ENCODE measurements around the gene RSL1D1. TPM values are rescaled to one million over a fixed set of nuclear protein-coding genes. Genes with fewer than 3 reads are reported as not detected.

The RSL1D1 gene
- polyA plus RNA-seq (2011; rRNA removed) (211 and 330 TPM in 2 replicates), polyA plus RNA-seq (2017; fragmentation: RNase III; extraction: RNeasy Plus Mini Kit Qiagen cat#74134 plus additional on column Dnase treatment) (205 to 251 TPM (median 209 TPM) in 3 replicates), polyA minus RNA-seq (2011; rRNA and poly(A)+ RNA removed) (38.6 and 69.6 TPM in 2 replicates)
- polyA plus RNA-seq (2012; cell fraction: cytosol; rRNA removed) = 48.6 and 52.6 TPM in 2 replicates
- polyA plus RNA-seq (2012; cell fraction: nucleus; rRNA removed) = 9.0 and 10.9 TPM in 2 replicates

- peak within 1 kb of the TSS; percentile 77 for H3K4me3 ChIP-seq
- H3K4me1 ChIP-seq = peaks cover 26% of the 10 kb centered on the region
- ATAC-seq (peak; percentile 95 to 97), DNase-seq (ENCODE audit: low read depth in 1 of 2, low spot score in 1 of 2) (peak; percentile 95 to 97), FAIRE-seq (no peak)
- H3K27ac ChIP-seq = peak within 1 kb of the TSS; percentile 92 to 94
- CTCF ChIA-PET = interaction anchor here (1.2 to 1.3 kb wide), 3 partner anchors 11 to 141 kb away, joined by 3 read pairs; partner anchors contain the start of gene GSPT1
- WGBS (ENCODE audit: missing lambda C conversion rate) = 2% methylated on average over 35 of the region's 57 CpGs
- POLR2A ChIA-PET = interaction anchor here (0.6 to 1.6 kb wide), 4 partner anchors 11 to 64 kb away, joined by 3 to 4 read pairs (median 3); partner anchors contain the start of genes GSPT1 and ZC3H7A
- no peaks in the 10 kb centered on the region for H3K9me3 ChIP-seq
- H3K4me2 ChIP-seq = peak within 1 kb of the TSS; percentile 89
- TF ChIP-seq ZC3H11A (IDR thresholded peaks at IDR 0.05) (no peak), POLR2A (IDR thresholded peaks at IDR 0.05; ENCODE audit: low read length) (peak; percentile 93), HMGXB4 (CRISPR knock-in tag; IDR thresholded peaks at IDR 0.05; ENCODE audit: borderline replicate concordance) (no peak), PHF8 (IDR thresholded peaks at IDR 0.05; ENCODE audit: borderline replicate concordance, low read depth) (peak; percentile 68; the same call in 1 of the 2 replicates), KDM1A (IDR thresholded peaks at IDR 0.05; ENCODE audit: low read depth) (no peak), ZFP36 (IDR thresholded peaks at IDR 0.05; ENCODE audit: borderline replicate concordance, partially characterized antibody) (no peak), BHLHE40 (IDR thresholded peaks at IDR 0.05; ENCODE audit: low read depth, low read length) (no peak), MYC (IDR thresholded peaks at IDR 0.05; ENCODE audit: borderline replicate concordance, low read length) (peak; percentile 97), RAD21 (conservative IDR thresholded peaks at IDR 0.05 in 1 of 2, IDR thresholded peaks at IDR 0.05 in 1 of 2) (no peak), PBX3 (IDR thresholded peaks at IDR 0.05) (no peak), ELK1 (IDR thresholded peaks at IDR 0.05; ENCODE audit: low read depth, low read length) (no peak), RFX5 (IDR thresholded peaks at IDR 0.05) (no peak), KDM5A (IDR thresholded peaks at IDR 0.05) (peak; percentile 76), HOXB13 (CRISPR knock-in tag; IDR thresholded peaks at IDR 0.05; ENCODE audit: low read depth) (no peak), HOXB5 (CRISPR knock-in tag; IDR thresholded peaks at IDR 0.05) (no peak), ZSCAN20 (CRISPR knock-in tag; IDR thresholded peaks at IDR 0.05) (no peak), CTCF (IDR thresholded peaks at IDR 0.05) (no peak), JUN (IDR thresholded peaks at IDR 0.05) (peak; percentile 41 to 95; a peak in 4 of 5 replicates), FOXS1 (CRISPR knock-in tag; IDR thresholded peaks at IDR 0.05) (no peak), FOSB (CRISPR knock-in tag; IDR thresholded peaks at IDR 0.05) (no peak), EHF (CRISPR knock-in tag; IDR thresholded peaks at IDR 0.05) (no peak), JUNB (IDR thresholded peaks at IDR 0.05) (no peak), CBX8 (IDR thresholded peaks at IDR 0.05) (no peak), MAX (IDR thresholded peaks at IDR 0.05) (peak; percentile 98), EHMT2 (IDR thresholded peaks at IDR 0.05; ENCODE audit: low read depth) (no peak), SMC3 (IDR thresholded peaks at IDR 0.05) (no peak), HOXA7 (CRISPR knock-in tag; IDR thresholded peaks at IDR 0.05) (no peak), GATA3 (IDR thresholded peaks at IDR 0.05; ENCODE audit: borderline replicate concordance) (no peak)
- TF ChIP-seq, protein P1, sequence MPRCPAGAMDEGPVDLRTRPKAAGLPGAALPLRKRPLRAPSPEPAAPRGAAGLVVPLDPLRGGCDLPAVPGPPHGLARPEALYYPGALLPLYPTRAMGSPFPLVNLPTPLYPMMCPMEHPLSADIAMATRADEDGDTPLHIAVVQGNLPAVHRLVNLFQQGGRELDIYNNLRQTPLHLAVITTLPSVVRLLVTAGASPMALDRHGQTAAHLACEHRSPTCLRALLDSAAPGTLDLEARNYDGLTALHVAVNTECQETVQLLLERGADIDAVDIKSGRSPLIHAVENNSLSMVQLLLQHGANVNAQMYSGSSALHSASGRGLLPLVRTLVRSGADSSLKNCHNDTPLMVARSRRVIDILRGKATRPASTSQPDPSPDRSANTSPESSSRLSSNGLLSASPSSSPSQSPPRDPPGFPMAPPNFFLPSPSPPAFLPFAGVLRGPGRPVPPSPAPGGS (IDR thresholded peaks at IDR 0.05) = peak; percentile 92
- TF ChIP-seq, protein P2, sequence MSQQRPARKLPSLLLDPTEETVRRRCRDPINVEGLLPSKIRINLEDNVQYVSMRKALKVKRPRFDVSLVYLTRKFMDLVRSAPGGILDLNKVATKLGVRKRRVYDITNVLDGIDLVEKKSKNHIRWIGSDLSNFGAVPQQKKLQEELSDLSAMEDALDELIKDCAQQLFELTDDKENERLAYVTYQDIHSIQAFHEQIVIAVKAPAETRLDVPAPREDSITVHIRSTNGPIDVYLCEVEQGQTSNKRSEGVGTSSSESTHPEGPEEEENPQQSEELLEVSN (IDR thresholded peaks at IDR 0.05; ENCODE audit: borderline replicate concordance, low read depth) = no peak; the same call in 1 of the 2 replicates
- TF ChIP-seq, protein P3, sequence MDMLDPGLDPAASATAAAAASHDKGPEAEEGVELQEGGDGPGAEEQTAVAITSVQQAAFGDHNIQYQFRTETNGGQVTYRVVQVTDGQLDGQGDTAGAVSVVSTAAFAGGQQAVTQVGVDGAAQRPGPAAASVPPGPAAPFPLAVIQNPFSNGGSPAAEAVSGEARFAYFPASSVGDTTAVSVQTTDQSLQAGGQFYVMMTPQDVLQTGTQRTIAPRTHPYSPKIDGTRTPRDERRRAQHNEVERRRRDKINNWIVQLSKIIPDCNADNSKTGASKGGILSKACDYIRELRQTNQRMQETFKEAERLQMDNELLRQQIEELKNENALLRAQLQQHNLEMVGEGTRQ (IDR thresholded peaks at IDR 0.05) = no peak; the same call in 1 of the 2 replicates
These were observed at the start of gene RSL1D1 for GRCh38 chr16:11851294-11852091. TSS of gene RSL1D1 (minus strand) at chr16:11851542. CDS start at chr16:11851512, 30 bp downstream.
